HG02938 (cell line): ENCODE data around the gene KDM6B.
A peak's percentile ranks its signal among the peaks of the same experiment; 100 is the strongest.
"Not testable (repeated sequence)": the region's sequence is repeated elsewhere in the genome, so short reads cannot be mapped to it uniquely, and the experiment has no call there.

Experiments used
- ATAC-seq: cut with Tn5 transposase; IDR thresholded peaks from one replicate; pipeline ENCODE4 v1.9.1; 2021; ENCODE audit warnings: mild to moderate bottlenecking, moderate library complexity; ENCODE audit not compliant: unreplicated experiment

The KDM6B gene

GRCh38 chr17:7833795-7834541, at the start of gene KDM6B:
KDM6B (plus strand) TSS chr17:7834217; CDS start chr17:7845555, 11,338 bp downstream.
- ATAC-seq = peak; percentile 38

GRCh38 chr17:7786866-7787265, 47.2 kb upstream of the KDM6B start:
- no peak for ATAC-seq

GRCh38 chr17:7789131-7789530, 44.9 kb upstream of the KDM6B start:
- no peak for ATAC-seq

- no peak for ATAC-seq
Observed at GRCh38 chr17:7790150-7790549, 43.9 kb upstream of the KDM6B start.

GRCh38 chr17:7792611-7793010, 41.4 kb upstream of the KDM6B start:
- ATAC-seq = no peak

- ATAC-seq = no peak
Observed at GRCh38 chr17:7794075-7794663, 39.8 kb upstream of the KDM6B start.

GRCh38 chr17:7797976-7798375, 36.0 kb upstream of the KDM6B start:
- no peak for ATAC-seq

- no peak for ATAC-seq
Observed at GRCh38 chr17:7798839-7799238, 35.2 kb upstream of the KDM6B start.

- no peak for ATAC-seq
Observed at GRCh38 chr17:7803981-7804380, 30.0 kb upstream of the KDM6B start.

GRCh38 chr17:7806587-7806986, 27.4 kb upstream of the KDM6B start:
- ATAC-seq = no peak

GRCh38 chr17:7807206-7807605, 26.8 kb upstream of the KDM6B start:
- ATAC-seq = no peak

GRCh38 chr17:7809086-7809790, 24.8 kb upstream of the KDM6B start:
- no peak for ATAC-seq

- ATAC-seq = not testable (repeated sequence)
Observed at GRCh38 chr17:7809791-7810343, 24.1 kb upstream of the KDM6B start.

- no peak for ATAC-seq
Observed at GRCh38 chr17:7811251-7811650, 22.8 kb upstream of the KDM6B start.

GRCh38 chr17:7814969-7815368, 19.0 kb upstream of the KDM6B start:
- no peak for ATAC-seq

GRCh38 chr17:7816926-7817642, 16.9 kb upstream of the KDM6B start:
- ATAC-seq = no peak

GRCh38 chr17:7817643-7817964, 16.4 kb upstream of the KDM6B start:
- ATAC-seq = no peak

GRCh38 chr17:7818026-7818425, 16.0 kb upstream of the KDM6B start:
- no peak for ATAC-seq

- ATAC-seq = no peak
Observed at GRCh38 chr17:7818746-7819645, 15.0 kb upstream of the KDM6B start.

- no peak for ATAC-seq
Observed at GRCh38 chr17:7820231-7820630, 13.8 kb upstream of the KDM6B start.
